ENCODE data around the gene MLIP. TPM values are rescaled to one million over a fixed set of nuclear protein-coding genes. Genes with fewer than 3 reads are reported as not detected.

Gene MLIP
- total and polyA plus RNA-seq, 2 of the 13 experiments (the other 11 are each of a cell fraction or from before 2014, with no cell fraction given) = 0.08 to 0.33 TPM

DNA sequence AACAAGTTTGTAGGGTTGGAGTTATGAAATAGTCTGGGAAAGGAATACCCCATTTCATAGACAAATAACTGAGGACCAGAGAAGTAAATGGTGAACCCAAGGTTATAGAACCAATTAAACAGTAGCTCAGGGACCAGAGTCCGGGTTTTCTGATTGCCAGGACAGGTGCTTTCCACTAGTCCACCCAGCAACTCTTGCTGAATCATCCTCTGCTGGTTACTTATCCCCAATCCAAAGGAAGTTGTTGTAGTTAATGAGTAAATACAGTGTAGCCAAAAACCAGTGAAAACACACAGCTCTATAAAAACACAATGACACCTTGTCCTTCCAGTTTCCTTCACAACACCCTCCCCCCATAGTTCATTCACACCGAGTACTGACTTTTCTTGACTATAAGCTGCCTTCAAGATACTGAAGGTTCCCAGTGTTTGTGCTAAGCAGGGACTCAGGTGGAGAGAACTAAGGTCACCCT is 196.2 kb downstream of the MLIP start (continued):
- TF ChIP-seq, protein P1, sequence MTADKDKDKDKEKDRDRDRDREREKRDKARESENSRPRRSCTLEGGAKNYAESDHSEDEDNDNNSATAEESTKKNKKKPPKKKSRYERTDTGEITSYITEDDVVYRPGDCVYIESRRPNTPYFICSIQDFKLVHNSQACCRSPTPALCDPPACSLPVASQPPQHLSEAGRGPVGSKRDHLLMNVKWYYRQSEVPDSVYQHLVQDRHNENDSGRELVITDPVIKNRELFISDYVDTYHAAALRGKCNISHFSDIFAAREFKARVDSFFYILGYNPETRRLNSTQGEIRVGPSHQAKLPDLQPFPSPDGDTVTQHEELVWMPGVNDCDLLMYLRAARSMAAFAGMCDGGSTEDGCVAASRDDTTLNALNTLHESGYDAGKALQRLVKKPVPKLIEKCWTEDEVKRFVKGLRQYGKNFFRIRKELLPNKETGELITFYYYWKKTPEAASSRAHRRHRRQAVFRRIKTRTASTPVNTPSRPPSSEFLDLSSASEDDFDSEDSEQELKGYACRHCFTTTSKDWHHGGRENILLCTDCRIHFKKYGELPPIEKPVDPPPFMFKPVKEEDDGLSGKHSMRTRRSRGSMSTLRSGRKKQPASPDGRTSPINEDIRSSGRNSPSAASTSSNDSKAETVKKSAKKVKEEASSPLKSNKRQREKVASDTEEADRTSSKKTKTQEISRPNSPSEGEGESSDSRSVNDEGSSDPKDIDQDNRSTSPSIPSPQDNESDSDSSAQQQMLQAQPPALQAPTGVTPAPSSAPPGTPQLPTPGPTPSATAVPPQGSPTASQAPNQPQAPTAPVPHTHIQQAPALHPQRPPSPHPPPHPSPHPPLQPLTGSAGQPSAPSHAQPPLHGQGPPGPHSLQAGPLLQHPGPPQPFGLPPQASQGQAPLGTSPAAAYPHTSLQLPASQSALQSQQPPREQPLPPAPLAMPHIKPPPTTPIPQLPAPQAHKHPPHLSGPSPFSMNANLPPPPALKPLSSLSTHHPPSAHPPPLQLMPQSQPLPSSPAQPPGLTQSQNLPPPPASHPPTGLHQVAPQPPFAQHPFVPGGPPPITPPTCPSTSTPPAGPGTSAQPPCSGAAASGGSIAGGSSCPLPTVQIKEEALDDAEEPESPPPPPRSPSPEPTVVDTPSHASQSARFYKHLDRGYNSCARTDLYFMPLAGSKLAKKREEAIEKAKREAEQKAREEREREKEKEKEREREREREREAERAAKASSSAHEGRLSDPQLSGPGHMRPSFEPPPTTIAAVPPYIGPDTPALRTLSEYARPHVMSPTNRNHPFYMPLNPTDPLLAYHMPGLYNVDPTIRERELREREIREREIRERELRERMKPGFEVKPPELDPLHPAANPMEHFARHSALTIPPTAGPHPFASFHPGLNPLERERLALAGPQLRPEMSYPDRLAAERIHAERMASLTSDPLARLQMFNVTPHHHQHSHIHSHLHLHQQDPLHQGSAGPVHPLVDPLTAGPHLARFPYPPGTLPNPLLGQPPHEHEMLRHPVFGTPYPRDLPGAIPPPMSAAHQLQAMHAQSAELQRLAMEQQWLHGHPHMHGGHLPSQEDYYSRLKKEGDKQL (CRISPR knock-in tag; IDR thresholded peaks at IDR 0.05; ENCODE audit: low read depth) = no peak
- TF ChIP-seq NFKBIZ (CRISPR knock-in tag; IDR thresholded peaks at IDR 0.05) = no peak
- TF ChIP-seq ZNF337 (CRISPR knock-in tag; IDR thresholded peaks at IDR 0.05; ENCODE audit: borderline replicate concordance, low read depth) = no peak
- no peak for TF ChIP-seq ZNF737 (CRISPR knock-in tag; IDR thresholded peaks at IDR 0.05; ENCODE audit: borderline replicate concordance)
- TF ChIP-seq, protein P2, sequence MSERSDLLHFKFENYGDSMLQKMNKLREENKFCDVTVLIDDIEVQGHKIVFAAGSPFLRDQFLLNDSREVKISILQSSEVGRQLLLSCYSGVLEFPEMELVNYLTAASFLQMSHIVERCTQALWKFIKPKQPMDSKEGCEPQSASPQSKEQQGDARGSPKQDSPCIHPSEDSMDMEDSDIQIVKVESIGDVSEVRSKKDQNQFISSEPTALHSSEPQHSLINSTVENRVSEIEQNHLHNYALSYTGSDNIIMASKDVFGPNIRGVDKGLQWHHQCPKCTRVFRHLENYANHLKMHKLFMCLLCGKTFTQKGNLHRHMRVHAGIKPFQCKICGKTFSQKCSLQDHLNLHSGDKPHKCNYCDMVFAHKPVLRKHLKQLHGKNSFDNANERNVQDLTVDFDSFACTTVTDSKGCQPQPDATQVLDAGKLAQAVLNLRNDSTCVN (CRISPR knock-in tag; IDR thresholded peaks at IDR 0.05; ENCODE audit: borderline replicate concordance) = no peak
- TF ChIP-seq TGIF2 (CRISPR knock-in tag; IDR thresholded peaks at IDR 0.05) = no peak
- no peak for TF ChIP-seq HDAC1 (CRISPR knock-in tag; IDR thresholded peaks at IDR 0.05)
- TF ChIP-seq ZBTB44 (CRISPR knock-in tag; IDR thresholded peaks at IDR 0.05) = no peak
- no peak for TF ChIP-seq NR2F2 (IDR thresholded peaks at IDR 0.05; ENCODE audit: borderline replicate concordance, low read depth)
- TF ChIP-seq TCF12 (IDR thresholded peaks at IDR 0.05) = no peak
- TF ChIP-seq TCF12 (CRISPR knock-in tag; IDR thresholded peaks at IDR 0.05) = 0 out of 2 replicates have a peak, but pooled peaks have one; percentile 63
- TF ChIP-seq REL (CRISPR knock-in tag; conservative IDR thresholded peaks at IDR 0.05) = no peak
- TF ChIP-seq, protein P3, sequence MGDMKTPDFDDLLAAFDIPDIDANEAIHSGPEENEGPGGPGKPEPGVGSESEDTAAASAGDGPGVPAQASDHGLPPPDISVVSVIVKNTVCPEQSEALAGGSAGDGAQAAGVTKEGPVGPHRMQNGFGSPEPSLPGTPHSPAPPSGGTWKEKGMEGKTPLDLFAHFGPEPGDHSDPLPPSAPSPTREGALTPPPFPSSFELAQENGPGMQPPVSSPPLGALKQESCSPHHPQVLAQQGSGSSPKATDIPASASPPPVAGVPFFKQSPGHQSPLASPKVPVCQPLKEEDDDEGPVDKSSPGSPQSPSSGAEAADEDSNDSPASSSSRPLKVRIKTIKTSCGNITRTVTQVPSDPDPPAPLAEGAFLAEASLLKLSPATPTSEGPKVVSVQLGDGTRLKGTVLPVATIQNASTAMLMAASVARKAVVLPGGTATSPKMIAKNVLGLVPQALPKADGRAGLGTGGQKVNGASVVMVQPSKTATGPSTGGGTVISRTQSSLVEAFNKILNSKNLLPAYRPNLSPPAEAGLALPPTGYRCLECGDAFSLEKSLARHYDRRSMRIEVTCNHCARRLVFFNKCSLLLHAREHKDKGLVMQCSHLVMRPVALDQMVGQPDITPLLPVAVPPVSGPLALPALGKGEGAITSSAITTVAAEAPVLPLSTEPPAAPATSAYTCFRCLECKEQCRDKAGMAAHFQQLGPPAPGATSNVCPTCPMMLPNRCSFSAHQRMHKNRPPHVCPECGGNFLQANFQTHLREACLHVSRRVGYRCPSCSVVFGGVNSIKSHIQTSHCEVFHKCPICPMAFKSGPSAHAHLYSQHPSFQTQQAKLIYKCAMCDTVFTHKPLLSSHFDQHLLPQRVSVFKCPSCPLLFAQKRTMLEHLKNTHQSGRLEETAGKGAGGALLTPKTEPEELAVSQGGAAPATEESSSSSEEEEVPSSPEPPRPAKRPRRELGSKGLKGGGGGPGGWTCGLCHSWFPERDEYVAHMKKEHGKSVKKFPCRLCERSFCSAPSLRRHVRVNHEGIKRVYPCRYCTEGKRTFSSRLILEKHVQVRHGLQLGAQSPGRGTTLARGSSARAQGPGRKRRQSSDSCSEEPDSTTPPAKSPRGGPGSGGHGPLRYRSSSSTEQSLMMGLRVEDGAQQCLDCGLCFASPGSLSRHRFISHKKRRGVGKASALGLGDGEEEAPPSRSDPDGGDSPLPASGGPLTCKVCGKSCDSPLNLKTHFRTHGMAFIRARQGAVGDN (CRISPR knock-in tag; IDR thresholded peaks at IDR 0.05) = no peak
- 0 out of 2 replicates have a peak, but pooled peaks have one; percentile 67 for TF ChIP-seq NFE2 (CRISPR knock-in tag; IDR thresholded peaks at IDR 0.05)
- TF ChIP-seq KLF11 (CRISPR knock-in tag; IDR thresholded peaks at IDR 0.05) = no peak
- no peak for TF ChIP-seq ZMYM4 (CRISPR knock-in tag; IDR thresholded peaks at IDR 0.05)
- no peak for TF ChIP-seq ZNF557 (CRISPR knock-in tag; IDR thresholded peaks at IDR 0.05)
- no peak for TF ChIP-seq ZNF451 (CRISPR knock-in tag; IDR thresholded peaks at IDR 0.05)
- TF ChIP-seq FOXM1 (CRISPR knock-in tag; IDR thresholded peaks at IDR 0.05) = no peak
